Large intestine (tissue), 3 donors: ENCODE measurements around the gene WDR7. TPM values are rescaled to one million over a fixed set of nuclear protein-coding genes. Genes with fewer than 3 reads are reported as not detected.
A peak's percentile ranks its signal among the peaks of the same experiment; 100 is the strongest.

Experiments
- DNase-seq, 2 donors: peaks; one replicate each; pipeline versions ENCODE4 v3.0.0 to v3.0.0-alpha.2; 2013
- H3K27ac ChIP-seq: one replicate; pipeline ENCODE4 v1.5.1; 2013; ENCODE audit warnings: low read length
- H3K27me3 ChIP-seq: 2 replicates; pipeline ENCODE4 v1.6.1; 2013; ENCODE audit warnings: low read length; ENCODE audit not compliant: control insufficient read depth, insufficient read depth
- H3K36me3 ChIP-seq: 2 replicates; pipeline ENCODE4 v1.6.1; 2013; ENCODE audit warnings: low read length; ENCODE audit not compliant: control insufficient read depth, insufficient read depth
- H3K4me1 ChIP-seq: one replicate; pipeline ENCODE4 v1.6.1; 2013; ENCODE audit warnings: low read length; ENCODE audit not compliant: control insufficient read depth, insufficient read depth
- H3K4me3 ChIP-seq: one replicate; pipeline ENCODE4 v1.5.1; 2013; ENCODE audit warnings: low read length
- H3K9me3 ChIP-seq: one replicate; pipeline ENCODE4 v1.6.1; 2013; ENCODE audit warnings: mild to moderate bottlenecking, low read depth, low read length, moderate library complexity; ENCODE audit not compliant: control insufficient read depth
- WGBS: methylation state at CpG from one replicate; pipeline ENCODE4 v1.1.5; 2013; ENCODE audit warnings: low lambda C conversion rate; ENCODE audit not compliant: insufficient coverage; 5-methylcytosine and 5-hydroxymethylcytosine counted together
- polyA plus RNA-seq: library from polyadenylated mRNA; unstranded; fragments of 120-200 nt; gene quantifications from one replicate; pipeline ENCODE4 v1.2.1, GENCODE V29; 2013

The WDR7 gene
- polyA plus RNA-seq, 1 donor = 9.0 TPM

DNA sequence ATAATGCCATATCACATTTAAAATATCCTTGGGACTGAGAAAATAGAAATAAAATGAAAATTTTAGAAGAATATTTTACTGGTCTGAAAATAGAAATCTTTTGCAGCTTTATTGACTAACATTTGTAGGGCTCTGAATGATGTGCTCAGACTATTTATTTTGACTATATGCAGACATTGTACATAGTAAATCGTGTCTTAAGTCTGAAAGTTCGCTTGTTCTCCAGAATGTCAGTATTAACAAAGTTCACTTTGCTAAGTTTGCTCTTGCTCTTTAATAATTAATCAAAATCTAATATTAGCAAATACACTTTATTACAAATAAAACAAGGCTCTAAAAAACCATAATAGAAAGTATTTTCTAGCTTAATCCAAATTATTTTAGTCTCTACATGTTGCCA, 219.8 kb downstream of the WDR7 start:
- 35% methylated on average over 2 of the region's 2 CpGs for WGBS
- H3K36me3 ChIP-seq = no peaks in the 10 kb centered on the region
- no peak overlapping the region for H3K4me3 ChIP-seq
- no peaks in the 10 kb centered on the region for H3K9me3 ChIP-seq
- no peak overlapping the region for H3K27ac ChIP-seq
- no peaks in the 10 kb centered on the region for H3K27me3 ChIP-seq
- peaks cover 5% of the 10 kb centered on the region for H3K4me1 ChIP-seq
- DNase-seq = no peak

DNA sequence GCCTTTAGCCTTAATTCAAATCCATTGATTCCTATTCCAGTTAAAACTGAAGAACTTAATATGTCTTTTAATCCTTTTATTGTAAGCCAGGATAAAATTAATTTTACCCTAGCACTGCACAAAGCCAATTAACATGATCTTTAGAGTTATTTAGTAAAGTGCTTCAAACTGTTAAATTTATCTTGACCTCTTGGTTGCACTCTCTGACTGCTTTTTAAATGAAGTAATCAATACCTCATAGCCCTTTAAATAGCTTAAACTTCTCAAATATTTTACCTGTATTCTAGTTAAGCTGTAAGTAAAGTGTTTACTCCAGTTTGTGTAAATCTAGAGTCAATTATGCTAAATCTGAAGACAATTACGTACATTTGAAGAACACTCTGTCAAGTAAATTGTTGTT, 221.0 kb downstream of the WDR7 start:
- Histone ChIP-seq H3K4me3 (no peak overlapping the region), H3K27ac (no peak overlapping the region), H3K36me3 (no peaks in the 10 kb centered on the region), H3K9me3 (no peaks in the 10 kb centered on the region), H3K27me3 (no peaks in the 10 kb centered on the region), H3K4me1 (peaks cover 5% of the 10 kb centered on the region)
- no peak for DNase-seq
- 100% methylated on average over 1 of the region's 1 CpG for whole genome bisulfite sequencing

DNA sequence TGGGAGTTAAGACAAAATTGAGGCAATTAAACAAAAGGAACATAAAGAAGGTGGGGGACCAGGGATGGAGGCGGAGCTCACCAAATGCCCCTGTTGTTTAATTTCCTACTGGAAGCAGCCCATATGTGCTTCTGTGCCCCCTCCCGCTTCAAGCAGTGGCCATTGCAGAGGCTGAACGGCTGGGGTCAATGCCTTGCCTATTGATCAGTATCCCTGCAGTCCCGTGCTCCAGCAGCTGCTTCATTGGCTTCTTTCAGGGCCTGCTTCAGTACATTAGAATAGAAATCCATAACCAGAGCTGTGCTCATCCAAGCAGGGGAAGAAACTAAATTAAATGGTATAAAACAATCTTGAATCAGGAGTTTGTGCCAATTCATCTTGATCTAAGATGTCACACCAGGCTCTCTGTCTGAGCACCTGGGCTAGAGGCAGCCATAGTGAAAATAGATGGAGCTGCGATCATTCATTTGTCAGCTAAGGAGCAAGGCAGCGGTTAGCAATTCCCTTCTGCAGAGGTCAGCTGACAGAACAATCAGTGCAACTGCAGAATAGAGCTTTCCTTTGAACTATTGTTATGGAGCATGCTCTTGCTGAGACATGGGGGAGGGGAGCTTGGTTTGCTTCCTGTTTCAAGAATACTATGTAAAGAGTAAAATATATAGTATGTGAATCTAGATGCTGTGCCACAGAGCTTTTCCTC, 222.4 kb downstream of the WDR7 start:
- peak; percentile 40 to 72 for DNase-seq
- Histone ChIP-seq H3K27me3 (no peaks in the 10 kb centered on the region), H3K27ac (no peak overlapping the region)

DNA sequence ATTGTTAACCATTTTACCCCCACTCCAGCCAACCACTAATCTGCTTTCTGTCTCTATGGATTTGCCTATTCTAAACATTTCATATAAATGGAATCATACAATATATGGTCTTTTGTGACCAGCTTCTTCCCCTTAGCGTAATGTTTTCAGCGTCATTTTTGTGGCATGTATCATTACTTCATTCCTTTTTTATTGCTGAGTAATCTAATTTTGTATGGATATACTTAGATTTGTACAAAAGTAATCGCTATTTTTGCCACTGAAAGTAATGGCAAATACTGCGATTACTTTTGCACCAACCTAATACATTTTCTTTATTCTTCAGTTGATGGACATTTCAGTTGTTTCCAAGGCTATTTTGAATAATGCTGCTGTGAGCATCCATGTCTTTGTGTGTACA, 227.6 kb downstream of the WDR7 start:
- 100% methylated on average over 2 of the region's 4 CpGs for WGBS
- H3K27me3 ChIP-seq = no peaks in the 10 kb centered on the region
- no peak overlapping the region for H3K27ac ChIP-seq
- H3K36me3 ChIP-seq = no peaks in the 10 kb centered on the region
- no peaks in the 10 kb centered on the region for H3K4me1 ChIP-seq
- H3K4me3 ChIP-seq = no peak overlapping the region
- H3K9me3 ChIP-seq = no peaks in the 10 kb centered on the region
- DNase-seq = no peak

More for the DNA sequence above, 222.4 kb downstream of the WDR7 start:
- WGBS = no CpG with 5 or more reads among the region's 6 CpGs
- H3K4me1 ChIP-seq = peaks cover 5% of the 10 kb centered on the region
- no peaks in the 10 kb centered on the region for H3K9me3 ChIP-seq
- no peak overlapping the region for H3K4me3 ChIP-seq
- no peaks in the 10 kb centered on the region for H3K36me3 ChIP-seq

DNA sequence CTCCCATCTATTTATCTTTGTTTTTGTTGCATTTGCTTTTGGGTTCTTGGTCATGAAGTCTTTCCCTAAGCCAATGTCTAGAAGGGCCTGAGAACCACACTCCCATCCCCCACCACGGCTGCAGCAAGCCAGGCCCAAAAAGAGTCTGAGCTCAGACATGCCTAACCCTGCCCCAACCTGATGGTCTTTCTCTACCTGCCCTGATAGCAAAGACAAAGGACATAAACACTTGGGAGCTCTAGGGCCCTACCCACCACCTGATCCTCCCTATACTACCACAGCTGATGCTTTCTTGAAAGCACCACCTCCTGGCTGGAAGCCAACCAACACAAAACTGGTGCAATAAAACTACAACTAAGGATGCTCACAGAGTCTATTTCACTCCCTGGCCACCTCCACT, 233.4 kb downstream of the WDR7 start:
- no peak overlapping the region for H3K4me3 ChIP-seq
- no peaks in the 10 kb centered on the region for H3K27me3 ChIP-seq
- no peak overlapping the region for H3K27ac ChIP-seq
- WGBS = no CpG with 5 or more reads among the region's 1 CpG
- peaks cover 4% of the 10 kb centered on the region for H3K9me3 ChIP-seq
- no peaks in the 10 kb centered on the region for H3K36me3 ChIP-seq
- no peak for DNase-seq
- no peaks in the 10 kb centered on the region for H3K4me1 ChIP-seq

DNA sequence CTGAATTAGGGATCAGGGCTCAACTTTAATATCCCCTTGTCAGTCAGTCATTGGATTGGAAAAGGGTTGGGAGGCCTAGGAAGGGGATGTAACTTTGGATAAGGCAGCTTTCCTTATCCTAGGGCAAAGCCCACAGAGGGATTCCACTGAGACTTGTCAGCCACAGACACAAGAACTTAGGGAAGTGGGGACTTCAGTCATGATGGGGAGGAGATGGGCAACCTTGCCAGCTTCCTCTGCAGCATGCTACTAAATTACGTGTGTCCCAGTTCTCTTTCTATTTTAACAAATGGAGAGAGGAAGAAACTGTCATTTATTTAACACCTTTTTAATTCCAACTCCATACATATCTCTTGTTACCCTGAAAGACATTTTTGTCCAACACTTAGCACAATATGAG, 237.8 kb downstream of the WDR7 start:
- Histone ChIP-seq H3K4me3 (no peak overlapping the region), H3K27ac (no peak overlapping the region), H3K27me3 (no peaks in the 10 kb centered on the region), H3K9me3 (peaks cover 4% of the 10 kb centered on the region), H3K4me1 (no peaks in the 10 kb centered on the region), H3K36me3 (no peaks in the 10 kb centered on the region)
- no CpG with 5 or more reads among the region's 1 CpG for WGBS
- no peak for DNase-seq

DNA sequence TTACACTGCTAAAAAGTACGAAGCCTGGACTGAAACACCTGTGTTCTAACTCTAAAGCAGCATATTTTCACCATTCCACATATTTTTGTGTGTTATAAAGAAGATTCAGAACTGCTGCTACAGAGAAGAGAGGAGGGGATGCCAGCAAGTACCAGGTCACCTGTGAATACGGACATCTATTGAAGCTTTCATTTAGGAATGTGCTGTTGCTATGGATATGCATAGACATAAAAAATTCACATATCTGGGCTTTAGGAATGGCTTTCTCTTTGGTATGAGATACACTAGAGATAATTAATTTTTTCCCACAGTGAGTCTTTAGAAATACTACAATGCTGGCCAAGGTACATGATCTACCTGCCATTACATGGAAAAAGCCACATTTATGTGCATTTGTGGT, 238.5 kb downstream of the WDR7 start:
- Histone ChIP-seq H3K36me3 (no peaks in the 10 kb centered on the region), H3K4me1 (no peaks in the 10 kb centered on the region), H3K27me3 (no peaks in the 10 kb centered on the region), H3K27ac (no peak overlapping the region), H3K4me3 (no peak overlapping the region), H3K9me3 (peaks cover 4% of the 10 kb centered on the region)
- WGBS = no CpG with 5 or more reads among the region's 2 CpGs
- no peak for DNase-seq

DNA sequence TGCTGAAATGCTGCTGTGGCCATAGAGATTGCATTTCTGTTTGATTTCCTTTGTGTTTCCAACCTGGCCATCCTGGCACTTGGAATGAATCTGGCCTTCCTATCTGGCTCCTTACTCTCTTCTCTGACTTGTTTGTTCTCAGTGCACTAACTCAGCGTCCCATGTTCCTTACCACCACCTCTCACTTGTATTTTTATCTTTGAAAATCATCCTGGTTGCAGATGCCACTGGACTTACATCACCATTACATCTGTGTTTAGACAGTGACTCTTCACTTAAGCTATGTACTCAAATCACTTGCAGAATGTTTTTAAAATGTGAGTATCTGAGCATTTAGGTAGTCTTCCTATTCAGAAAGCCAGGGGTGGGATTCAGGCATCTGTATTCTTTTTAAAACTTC, 239.5 kb downstream of the WDR7 start:
- no peak overlapping the region for H3K27ac ChIP-seq
- no peak overlapping the region for H3K4me3 ChIP-seq
- H3K4me1 ChIP-seq = no peaks in the 10 kb centered on the region
- WGBS = no CpG with 5 or more reads among the region's 1 CpG
- H3K27me3 ChIP-seq = no peaks in the 10 kb centered on the region
- H3K36me3 ChIP-seq = no peaks in the 10 kb centered on the region
- no peak for DNase-seq
- H3K9me3 ChIP-seq = peaks cover under 1% of the 10 kb centered on the region

DNA sequence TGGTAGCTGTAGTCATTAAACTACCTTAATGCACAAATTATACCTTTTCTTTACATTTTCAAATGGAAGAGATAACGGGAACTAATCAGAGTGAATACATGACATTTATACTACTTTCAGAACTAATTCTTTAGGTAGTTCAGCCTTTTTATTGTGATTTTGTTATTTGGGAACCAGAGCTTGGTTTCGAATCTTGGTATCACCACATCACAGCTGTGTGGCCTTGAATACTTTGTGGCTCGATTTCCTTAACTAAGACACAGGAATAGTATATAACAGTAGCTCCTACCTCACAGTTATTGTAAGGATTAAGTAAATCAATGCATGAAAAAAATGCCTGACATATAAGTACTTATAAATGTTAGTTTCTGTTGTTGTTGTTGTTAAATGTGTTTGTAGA, 240.0 kb downstream of the WDR7 start:
- 100% methylated on average over 3 of the region's 3 CpGs for WGBS
- H3K9me3 ChIP-seq = no peaks in the 10 kb centered on the region
- no peak overlapping the region for H3K27ac ChIP-seq
- no peaks in the 10 kb centered on the region for H3K36me3 ChIP-seq
- no peaks in the 10 kb centered on the region for H3K27me3 ChIP-seq
- no peak for DNase-seq
- no peak overlapping the region for H3K4me3 ChIP-seq
- no peaks in the 10 kb centered on the region for H3K4me1 ChIP-seq

DNA sequence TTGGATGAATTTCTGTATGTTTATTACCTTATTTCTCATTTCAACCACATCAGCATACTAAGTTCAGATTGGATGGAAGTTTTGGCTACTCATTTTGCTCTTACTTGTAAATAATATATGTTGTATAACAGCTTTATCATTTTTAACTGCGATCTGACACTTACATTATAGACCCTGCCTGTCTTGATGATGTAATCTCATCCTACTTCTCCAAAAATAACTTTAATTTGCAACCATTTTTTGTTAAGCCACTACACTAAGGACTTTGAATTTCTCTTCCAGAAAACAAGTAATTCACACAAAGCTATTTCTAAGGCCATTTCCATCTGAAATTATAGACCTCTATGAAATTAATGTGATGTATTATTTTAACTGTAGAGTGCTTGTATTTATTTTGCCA, 240.7 kb downstream of the WDR7 start:
- Histone ChIP-seq H3K27me3 (no peaks in the 10 kb centered on the region), H3K36me3 (no peaks in the 10 kb centered on the region), H3K9me3 (no peaks in the 10 kb centered on the region), H3K4me3 (no peak overlapping the region), H3K27ac (no peak overlapping the region), H3K4me1 (no peaks in the 10 kb centered on the region)
- no peak for DNase-seq
- no CpG with 5 or more reads among the region's 1 CpG for WGBS

DNA sequence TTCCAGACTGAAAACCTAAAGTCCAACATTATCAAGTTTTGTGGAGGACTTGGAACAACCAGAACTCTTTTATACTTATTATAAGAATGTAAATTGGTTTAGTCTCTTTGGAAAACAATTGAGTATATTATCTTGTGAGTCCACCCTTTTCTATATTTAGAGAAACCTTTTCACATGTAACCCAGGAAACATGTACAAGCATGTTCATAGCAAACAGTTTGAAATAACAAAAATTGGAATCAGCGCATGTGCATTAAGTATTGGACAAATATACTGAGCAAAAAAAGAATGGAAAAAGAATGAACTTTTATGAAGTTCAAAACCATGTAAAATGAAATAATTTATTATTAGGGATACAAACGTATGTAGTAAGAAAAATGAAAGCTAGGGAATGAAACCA, 246.0 kb downstream of the WDR7 start:
- no peak overlapping the region for H3K4me3 ChIP-seq
- H3K4me1 ChIP-seq = no peaks in the 10 kb centered on the region
- 83% methylated on average over 1 of the region's 2 CpGs for WGBS
- no peaks in the 10 kb centered on the region for H3K9me3 ChIP-seq
- H3K27me3 ChIP-seq = no peaks in the 10 kb centered on the region
- H3K27ac ChIP-seq = no peak overlapping the region
- H3K36me3 ChIP-seq = no peaks in the 10 kb centered on the region
- no peak for DNase-seq
